Measurements from ENCODE around the gene LOXHD1.
A peak's percentile ranks its signal among the peaks of the same experiment; 100 is the strongest.

The LOXHD1 gene

GRCh38 chr18:46547520-46547919, 109.5 kb downstream of the LOXHD1 start:
- no peak for DNase-seq (ENCODE audit: low read depth)

GRCh38 chr18:46546111-46546640, 110.8 kb downstream of the LOXHD1 start:
- DNase-seq (ENCODE audit: low read depth), result no peak

- no peak for DNase-seq (ENCODE audit: low read depth)
These were observed 114.5 kb downstream of the LOXHD1 start for GRCh38 chr18:46542545-46542944.

- no peak for DNase-seq (ENCODE audit: low read depth)
These were observed 115.3 kb downstream of the LOXHD1 start for GRCh38 chr18:46541626-46542189.

- no peak for DNase-seq (ENCODE audit: low read depth)
These were observed 118.6 kb downstream of the LOXHD1 start for GRCh38 chr18:46538376-46538775.

GRCh38 chr18:46536215-46536874, 120.7 kb downstream of the LOXHD1 start:
- no peak for DNase-seq (ENCODE audit: low read depth)

GRCh38 chr18:46531482-46531881, 125.5 kb downstream of the LOXHD1 start:
- DNase-seq (ENCODE audit: low read depth), result no peak

- no peak for DNase-seq (ENCODE audit: low read depth)
These were observed 129.0 kb downstream of the LOXHD1 start for GRCh38 chr18:46528037-46528436.

GRCh38 chr18:46519870-46520269, 137.2 kb downstream of the LOXHD1 start:
- no peak for DNase-seq (ENCODE audit: low read depth)

- DNase-seq (ENCODE audit: low read depth), result no peak
These were observed 138.6 kb downstream of the LOXHD1 start for GRCh38 chr18:46518438-46518837.

GRCh38 chr18:46516555-46516954, 140.5 kb downstream of the LOXHD1 start:
- DNase-seq (ENCODE audit: low read depth), result no peak

- DNase-seq (ENCODE audit: low read depth), result no peak
These were observed 146.6 kb downstream of the LOXHD1 start for GRCh38 chr18:46510386-46510785.

GRCh38 chr18:46509530-46509929, 147.5 kb downstream of the LOXHD1 start:
- no peak for DNase-seq (ENCODE audit: low read depth)

- no peak for DNase-seq (ENCODE audit: low read depth)
These were observed 149.9 kb downstream of the LOXHD1 start for GRCh38 chr18:46506974-46507586.

GRCh38 chr18:46502444-46502843, 154.6 kb downstream of the LOXHD1 start:
- DNase-seq (ENCODE audit: low read depth), result no peak

- DNase-seq (ENCODE audit: low read depth), result no peak
These were observed 159.9 kb downstream of the LOXHD1 start for GRCh38 chr18:46497129-46497528.

- no peak for DNase-seq (ENCODE audit: low read depth)
These were observed 168.4 kb downstream of the LOXHD1 start for GRCh38 chr18:46488471-46489213.

GRCh38 chr18:46485675-46486194, 171.3 kb downstream of the LOXHD1 start:
- DNase-seq (ENCODE audit: low read depth), result no peak

- DNase-seq (ENCODE audit: low read depth), result no peak
These were observed 172.0 kb downstream of the LOXHD1 start for GRCh38 chr18:46484971-46485370.

GRCh38 chr18:46482831-46483230, 174.2 kb downstream of the LOXHD1 start:
- DNase-seq (ENCODE audit: low read depth), result no peak

- no peak for DNase-seq (ENCODE audit: low read depth)
These were observed 175.2 kb downstream of the LOXHD1 start for GRCh38 chr18:46481847-46482245.

GRCh38 chr18:46481048-46481846, 175.8 kb downstream of the LOXHD1 start:
- peak; percentile 35 for DNase-seq (ENCODE audit: low read depth)
